DND-41 (cell line): Measurements from ENCODE around the gene BIRC6.

ENCODE experiments used
- EZH2 ChIP-seq: IDR thresholded peaks from 3 replicates; pipeline ENCODE4 v1.6.1; 2012; ENCODE audit warnings: borderline replicate concordance, low read depth, mild to moderate bottlenecking, moderate library complexity, low read length, inconsistent platforms; ENCODE audit not compliant: severe bottlenecking
- TF ChIP-seq, protein P1 (sequence below): IDR thresholded peaks from 2 replicates; pipeline ENCODE4 v1.5.1; 2012; ENCODE audit warnings: borderline replicate concordance, low read length, moderate library complexity, mild to moderate bottlenecking; ENCODE audit not compliant: poor library complexity, severe bottlenecking; ENCODE audit errors: extremely low read depth

DNA sequence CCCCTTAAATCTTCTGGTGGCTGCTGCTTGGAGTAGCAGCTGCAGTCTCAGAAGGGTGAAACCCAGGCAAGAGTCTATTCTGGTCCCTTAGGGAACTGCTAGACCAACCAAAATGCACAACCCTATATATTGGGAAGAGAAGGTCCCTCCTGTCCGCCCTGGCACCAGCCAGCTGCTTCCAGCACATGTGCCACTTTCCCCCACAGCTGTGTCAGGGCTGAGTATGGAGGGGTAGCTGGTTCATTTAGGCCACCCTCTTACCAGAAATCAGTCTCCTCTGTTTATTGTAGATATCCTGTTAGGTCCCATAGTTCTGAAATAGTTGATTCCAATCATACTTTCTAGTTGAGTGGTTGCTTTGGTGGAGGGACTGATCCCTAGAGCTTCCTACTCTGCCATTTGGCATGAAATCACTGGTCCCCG, 68.9 kb downstream of the BIRC6 start:
- TF ChIP-seq, protein P1, sequence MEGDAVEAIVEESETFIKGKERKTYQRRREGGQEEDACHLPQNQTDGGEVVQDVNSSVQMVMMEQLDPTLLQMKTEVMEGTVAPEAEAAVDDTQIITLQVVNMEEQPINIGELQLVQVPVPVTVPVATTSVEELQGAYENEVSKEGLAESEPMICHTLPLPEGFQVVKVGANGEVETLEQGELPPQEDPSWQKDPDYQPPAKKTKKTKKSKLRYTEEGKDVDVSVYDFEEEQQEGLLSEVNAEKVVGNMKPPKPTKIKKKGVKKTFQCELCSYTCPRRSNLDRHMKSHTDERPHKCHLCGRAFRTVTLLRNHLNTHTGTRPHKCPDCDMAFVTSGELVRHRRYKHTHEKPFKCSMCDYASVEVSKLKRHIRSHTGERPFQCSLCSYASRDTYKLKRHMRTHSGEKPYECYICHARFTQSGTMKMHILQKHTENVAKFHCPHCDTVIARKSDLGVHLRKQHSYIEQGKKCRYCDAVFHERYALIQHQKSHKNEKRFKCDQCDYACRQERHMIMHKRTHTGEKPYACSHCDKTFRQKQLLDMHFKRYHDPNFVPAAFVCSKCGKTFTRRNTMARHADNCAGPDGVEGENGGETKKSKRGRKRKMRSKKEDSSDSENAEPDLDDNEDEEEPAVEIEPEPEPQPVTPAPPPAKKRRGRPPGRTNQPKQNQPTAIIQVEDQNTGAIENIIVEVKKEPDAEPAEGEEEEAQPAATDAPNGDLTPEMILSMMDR = no peak
- TF ChIP-seq EZH2 = no peak
